ENCODE data around the gene SOS2.

DNA sequence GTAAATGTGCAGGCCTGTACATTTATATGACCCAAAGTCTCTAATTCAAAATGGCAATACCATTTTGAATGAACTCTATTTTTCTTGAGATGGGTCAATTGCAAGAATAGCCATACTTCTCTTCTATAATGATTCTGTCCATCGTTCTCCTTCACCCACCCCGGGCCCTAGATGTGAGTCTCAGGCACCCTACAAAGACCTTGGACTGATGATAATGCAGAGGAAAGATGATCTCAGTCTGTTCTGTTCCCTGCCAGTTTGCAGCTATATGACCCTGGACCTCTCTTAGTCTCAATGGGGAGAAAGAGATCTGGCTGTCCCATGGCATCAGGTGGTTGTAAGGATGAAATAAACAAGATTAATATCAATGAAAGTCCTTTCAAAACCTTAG lies 145.1 kb downstream of the SOS2 start:
- TF ChIP-seq, protein P1, sequence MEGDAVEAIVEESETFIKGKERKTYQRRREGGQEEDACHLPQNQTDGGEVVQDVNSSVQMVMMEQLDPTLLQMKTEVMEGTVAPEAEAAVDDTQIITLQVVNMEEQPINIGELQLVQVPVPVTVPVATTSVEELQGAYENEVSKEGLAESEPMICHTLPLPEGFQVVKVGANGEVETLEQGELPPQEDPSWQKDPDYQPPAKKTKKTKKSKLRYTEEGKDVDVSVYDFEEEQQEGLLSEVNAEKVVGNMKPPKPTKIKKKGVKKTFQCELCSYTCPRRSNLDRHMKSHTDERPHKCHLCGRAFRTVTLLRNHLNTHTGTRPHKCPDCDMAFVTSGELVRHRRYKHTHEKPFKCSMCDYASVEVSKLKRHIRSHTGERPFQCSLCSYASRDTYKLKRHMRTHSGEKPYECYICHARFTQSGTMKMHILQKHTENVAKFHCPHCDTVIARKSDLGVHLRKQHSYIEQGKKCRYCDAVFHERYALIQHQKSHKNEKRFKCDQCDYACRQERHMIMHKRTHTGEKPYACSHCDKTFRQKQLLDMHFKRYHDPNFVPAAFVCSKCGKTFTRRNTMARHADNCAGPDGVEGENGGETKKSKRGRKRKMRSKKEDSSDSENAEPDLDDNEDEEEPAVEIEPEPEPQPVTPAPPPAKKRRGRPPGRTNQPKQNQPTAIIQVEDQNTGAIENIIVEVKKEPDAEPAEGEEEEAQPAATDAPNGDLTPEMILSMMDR (conservative IDR thresholded peaks at IDR 0.05; ENCODE audit: low read depth, low read length) = no peak
- TF ChIP-seq MAFK (IDR thresholded peaks at IDR 0.05; ENCODE audit: low read depth, low read length) = no peak
